K562 (cell line): ENCODE data around the gene ILK. TPM values are rescaled to one million over a fixed set of nuclear protein-coding genes. Genes with fewer than 3 reads are reported as not detected.

Experiments used
- ARID4B ChIP-seq: sonication (generic); formaldehyde crosslinking; IDR thresholded peaks from 2 replicates; pipeline ENCODE4 v1.8.0; 2022; ENCODE audit warnings: mild to moderate bottlenecking, missing genetic modification reagents
- DACH1 ChIP-seq: fragments of 450-650 bp; IDR thresholded peaks from 2 replicates; pipeline ENCODE4 v1.6.1; 2018; ENCODE audit not compliant: partially characterized antibody
- DPF2 ChIP-seq: fragments of 450-650 bp; IDR thresholded peaks from 2 replicates; pipeline ENCODE4 v1.6.1; 2016
- ETV6 ChIP-seq, 3 experiments: fragments of 150-350 bp in 1 of 3; sonication (generic) in 1 of 3; formaldehyde crosslinking in 1 of 3; IDR thresholded peaks; 2 replicates each; pipeline versions ENCODE4 v1.6.1 to v1.8.0; 2014 to 2022; ENCODE audit warnings: borderline replicate concordance in 2 of 3, low read depth in 2 of 3, antibody characterized with exemption in 1 of 3, low read length in 1 of 3, mild to moderate bottlenecking in 1 of 3, missing genetic modification reagents in 1 of 3
- MAX ChIP-seq: sonication (generic); formaldehyde crosslinking; IDR thresholded peaks from 2 replicates; pipeline ENCODE4 v1.9.0; 2022; ENCODE audit warnings: mild to moderate bottlenecking, missing genetic modification reagents
- MEIS2 ChIP-seq: fragments of 450-650 bp; IDR thresholded peaks from 2 replicates; pipeline ENCODE4 v1.6.1; 2014; ENCODE audit warnings: mild to moderate bottlenecking; ENCODE audit not compliant: partially characterized antibody
- NFIC ChIP-seq: fragments of 450-650 bp; IDR thresholded peaks from 2 replicates; pipeline ENCODE4 v1.6.1; 2017; ENCODE audit warnings: mild to moderate bottlenecking, inconsistent platforms
- OTX1 ChIP-seq: fragments of 450-650 bp; formaldehyde crosslinking; IDR thresholded peaks from 2 replicates; pipeline ENCODE4 v1.4.0; 2022; ENCODE audit warnings: mild to moderate bottlenecking
- POLR2AphosphoS2 ChIP-seq: IDR thresholded peaks from 2 replicates; pipeline ENCODE4 v1.6.1; 2012; ENCODE audit warnings: low read length, improper control_type of control experiment
- POU5F1 ChIP-seq: fragments of 150-350 bp; IDR thresholded peaks from 2 replicates; pipeline ENCODE4 v1.6.1; 2014; ENCODE audit warnings: borderline replicate concordance, low read length, low read depth, mild to moderate bottlenecking; ENCODE audit not compliant: partially characterized antibody
- SMARCA5 ChIP-seq: fragments of 450-650 bp; IDR thresholded peaks from 2 replicates; pipeline ENCODE4 v1.6.1; 2016
- SMARCC2 ChIP-seq: fragments of 450-650 bp; IDR thresholded peaks from 2 replicates; pipeline ENCODE4 v1.6.1; 2017; ENCODE audit warnings: antibody characterized with exemption, moderate library complexity, mild to moderate bottlenecking, low read depth
- TAL1 ChIP-seq: fragments of 450-650 bp; IDR thresholded peaks from 2 replicates; pipeline ENCODE4 v1.6.1; 2016; ENCODE audit warnings: mild to moderate bottlenecking
- THRB ChIP-seq: fragments of 450-650 bp; formaldehyde crosslinking; conservative IDR thresholded peaks from 2 replicates; pipeline ENCODE4 v1.4.0; 2022; ENCODE audit warnings: mild to moderate bottlenecking, missing genetic modification characterization
- ZBTB43 ChIP-seq: sonication (generic); formaldehyde crosslinking; IDR thresholded peaks from 2 replicates; pipeline ENCODE4 v1.8.0; 2023; ENCODE audit warnings: mild to moderate bottlenecking, missing genetic modification reagents
- ZBTB49 ChIP-seq: sonication (generic); formaldehyde crosslinking; IDR thresholded peaks from 2 replicates; pipeline ENCODE4 v1.8.0; 2022; ENCODE audit warnings: missing genetic modification reagents, mild to moderate bottlenecking, borderline replicate concordance
- ZNF347 ChIP-seq: fragments of 450-650 bp; formaldehyde crosslinking; IDR thresholded peaks from 2 replicates; pipeline ENCODE4 v1.4.0; 2020; ENCODE audit warnings: low read depth, mild to moderate bottlenecking, moderate library complexity
- ZNF668 ChIP-seq: fragments of 250-450 bp; sonication (Bioruptor Pico); IDR thresholded peaks from 2 replicates; pipeline ENCODE4 v1.8.0; 2022; ENCODE audit warnings: mild to moderate bottlenecking, inconsistent platforms
- polyA plus RNA-seq, 8 experiments: library from polyadenylated mRNA; depleted of rRNA in 4 of 8; stranded (reverse) in 5 of 8; unstranded in 3 of 8; fragments of >200 nt; fragmentation: Nextera tagmentation in 2 of 8; fragmentation: Illumina TruSeq in 1 of 8; extraction: Ambion mirVana in 2 of 8; extraction: Trizol in 1 of 8; gene quantifications; 2 replicates each; pipeline versions ENCODE4 v1.2.1 to v1.2.3, GENCODE V29; 2011 to 2014; ENCODE audit warnings: inconsistent platforms in 1 of 8, missing spikeins in 1 of 8
- total RNA-seq, 7 experiments: library from RNA; depleted of rRNA in 6 of 7; stranded (reverse); fragments of >200 nt in 6 of 7; fragmentation: Illumina TruSeq in 2 of 7; extraction: Trizol in 2 of 7; gene quantifications; 2 replicates each; pipeline versions ENCODE4 v1.2.1 to v1.2.3, GENCODE V29; 2011 to 2021; ENCODE audit warnings: low replicate concordance in 1 of 7

Gene ILK
- total and polyA plus RNA-seq, 9 of the 15 experiments (the other 6 are each of a cell fraction or from before 2014, with no cell fraction given), result 43.3 to 95.9 (median 58.9) TPM

GRCh38 chr11:6650980-6651379 lies 47.4 kb downstream of the ILK start (continued):
- TF ChIP-seq ARID4B (no peak), THRB (CRISPR knock-in tag) (no peak), POLR2AphosphoS2 (no peak), DPF2 (peak; percentile 92), TAL1 (peak; percentile 57), POU5F1 (no peak), MAX (CRISPR knock-in tag) (0 out of 2 replicates have a peak, but pooled peaks have one; percentile 29), ETV6 (IDR thresholded peaks at IDR 0.05; ENCODE audit: borderline replicate concordance in 1 of 2, low read depth in 2 of 2, low read length in 1 of 2) (no peak), ETV6 (CRISPR knock-in tag; IDR thresholded peaks at IDR 0.05; ENCODE audit: borderline replicate concordance) (no peak), ZNF347 (CRISPR knock-in tag) (no peak), OTX1 (CRISPR knock-in tag) (no peak), MEIS2 (peak; percentile 42), ZNF668 (CRISPR knock-in tag) (no peak), SMARCA5 (no peak), ZBTB43 (no peak), DACH1 (no peak), ZBTB49 (CRISPR knock-in tag) (no peak), SMARCC2 (peak; percentile 87), NFIC (peak; percentile 35; the same call in 1 of the 2 replicates)
